K562 (cell line): ENCODE results near the gene EFNA2. TPM values are rescaled to one million over a fixed set of nuclear protein-coding genes. Genes with fewer than 3 reads are reported as not detected.

Source experiments
- CBFB ChIP-seq: sonication (generic); formaldehyde crosslinking; IDR thresholded peaks from 2 replicates; pipeline ENCODE4 v1.4.0; 2020; ENCODE audit warnings: mild to moderate bottlenecking, missing genetic modification reagents
- CXXC5 ChIP-seq: fragments of 250-450 bp; sonication (Bioruptor Pico); IDR thresholded peaks from 2 replicates; pipeline ENCODE4 v1.8.0; 2022; ENCODE audit warnings: inconsistent platforms, mild to moderate bottlenecking, moderate library complexity
- EHMT2 ChIP-seq: fragments of 450-650 bp; IDR thresholded peaks from 2 replicates; pipeline ENCODE4 v1.6.1; 2018; ENCODE audit warnings: antibody characterized with exemption
- ETV6 ChIP-seq, 3 experiments: fragments of 150-350 bp in 1 of 3; sonication (generic) in 1 of 3; formaldehyde crosslinking in 1 of 3; IDR thresholded peaks; 2 replicates each; pipeline versions ENCODE4 v1.6.1 to v1.8.0; 2014 to 2022; ENCODE audit warnings: borderline replicate concordance in 2 of 3, low read depth in 2 of 3, antibody characterized with exemption in 1 of 3, low read length in 1 of 3, mild to moderate bottlenecking in 1 of 3, missing genetic modification reagents in 1 of 3
- HDAC2 ChIP-seq: fragments of 450-650 bp; IDR thresholded peaks from 2 replicates; pipeline ENCODE4 v1.6.1; 2016; ENCODE audit warnings: mild to moderate bottlenecking
- MTA3 ChIP-seq: fragments of 450-650 bp; formaldehyde crosslinking; IDR thresholded peaks from 2 replicates; pipeline ENCODE4 v1.6.1; 2017; ENCODE audit warnings: mild to moderate bottlenecking, borderline replicate concordance
- MXI1 ChIP-seq: IDR thresholded peaks from 2 replicates; pipeline ENCODE4 v1.6.1; 2011; ENCODE audit warnings: low read depth, mild to moderate bottlenecking, improper control_type of control experiment, low read length
- RBM39 ChIP-seq: fragments of 200-400 bp; formaldehyde crosslinking; optimal IDR thresholded peaks from 2 replicates; pipeline ENCODE3; 2018; ENCODE audit warnings: low read depth, low read length
- REST ChIP-seq, 2 experiments: fragments of 450-650 bp; formaldehyde crosslinking in 1 of 2; IDR thresholded peaks; 2 replicates each; pipeline versions ENCODE4 v1.4.0 to v1.6.1; 2014 to 2020; ENCODE audit warnings: mild to moderate bottlenecking in 2 of 2, borderline replicate concordance in 1 of 2, low read depth in 1 of 2
- SLC30A9 ChIP-seq: fragments of 250-450 bp; sonication (Bioruptor Pico); IDR thresholded peaks from 2 replicates; pipeline ENCODE4 v1.8.0; 2022; ENCODE audit warnings: mild to moderate bottlenecking, moderate library complexity
- SOX6 ChIP-seq: fragments of 450-650 bp; IDR thresholded peaks from 2 replicates; pipeline ENCODE4 v1.6.1; 2014; ENCODE audit warnings: mild to moderate bottlenecking
- SP2 ChIP-seq: IDR thresholded peaks from 2 replicates; pipeline ENCODE4 v1.6.1; 2011; ENCODE audit warnings: mild to moderate bottlenecking, low read depth, low read length, moderate library complexity; ENCODE audit not compliant: poor library complexity, severe bottlenecking; ENCODE audit errors: extremely low read depth
- STAT5B ChIP-seq: fragments of 250-450 bp; sonication (Bioruptor Pico); IDR thresholded peaks from 2 replicates; pipeline ENCODE4 v1.8.0; 2021; ENCODE audit warnings: mild to moderate bottlenecking, inconsistent platforms
- ZNF785 ChIP-seq: fragments of 250-450 bp; sonication (Bioruptor Pico); IDR thresholded peaks from 2 replicates; pipeline ENCODE4 v1.4.0; 2020; ENCODE audit warnings: mild to moderate bottlenecking
- polyA plus RNA-seq, 8 experiments: library from polyadenylated mRNA; depleted of rRNA in 4 of 8; stranded (reverse) in 5 of 8; unstranded in 3 of 8; fragments of >200 nt; fragmentation: Nextera tagmentation in 2 of 8; fragmentation: Illumina TruSeq in 1 of 8; extraction: Ambion mirVana in 2 of 8; extraction: Trizol in 1 of 8; gene quantifications; 2 replicates each; pipeline versions ENCODE4 v1.2.1 to v1.2.3, GENCODE V29; 2011 to 2014; ENCODE audit warnings: inconsistent platforms in 1 of 8, missing spikeins in 1 of 8
- total RNA-seq, 7 experiments: library from RNA; depleted of rRNA in 6 of 7; stranded (reverse); fragments of >200 nt in 6 of 7; fragmentation: Illumina TruSeq in 2 of 7; extraction: Trizol in 2 of 7; gene quantifications; 2 replicates each; pipeline versions ENCODE4 v1.2.1 to v1.2.3, GENCODE V29; 2011 to 2021; ENCODE audit warnings: low replicate concordance in 1 of 7
- TF ChIP-seq, protein P1 (sequence below): fragments of 250-450 bp; sonication (Bioruptor Pico); IDR thresholded peaks from 2 replicates; pipeline ENCODE4 v1.9.0; 2021; ENCODE audit warnings: mild to moderate bottlenecking, inconsistent platforms
- TF ChIP-seq, protein P2 (sequence below): fragments of 250-450 bp; sonication (Bioruptor Pico); IDR thresholded peaks from 2 replicates; pipeline ENCODE4 v1.8.0; 2021; ENCODE audit warnings: mild to moderate bottlenecking, moderate library complexity

EFNA2 gene
- total and polyA plus RNA-seq, 9 of the 15 experiments (the other 6 are each of a cell fraction or from before 2014, with no cell fraction given) = 0.11 to 0.44 (median 0.15) TPM; not detected in 6

DNA sequence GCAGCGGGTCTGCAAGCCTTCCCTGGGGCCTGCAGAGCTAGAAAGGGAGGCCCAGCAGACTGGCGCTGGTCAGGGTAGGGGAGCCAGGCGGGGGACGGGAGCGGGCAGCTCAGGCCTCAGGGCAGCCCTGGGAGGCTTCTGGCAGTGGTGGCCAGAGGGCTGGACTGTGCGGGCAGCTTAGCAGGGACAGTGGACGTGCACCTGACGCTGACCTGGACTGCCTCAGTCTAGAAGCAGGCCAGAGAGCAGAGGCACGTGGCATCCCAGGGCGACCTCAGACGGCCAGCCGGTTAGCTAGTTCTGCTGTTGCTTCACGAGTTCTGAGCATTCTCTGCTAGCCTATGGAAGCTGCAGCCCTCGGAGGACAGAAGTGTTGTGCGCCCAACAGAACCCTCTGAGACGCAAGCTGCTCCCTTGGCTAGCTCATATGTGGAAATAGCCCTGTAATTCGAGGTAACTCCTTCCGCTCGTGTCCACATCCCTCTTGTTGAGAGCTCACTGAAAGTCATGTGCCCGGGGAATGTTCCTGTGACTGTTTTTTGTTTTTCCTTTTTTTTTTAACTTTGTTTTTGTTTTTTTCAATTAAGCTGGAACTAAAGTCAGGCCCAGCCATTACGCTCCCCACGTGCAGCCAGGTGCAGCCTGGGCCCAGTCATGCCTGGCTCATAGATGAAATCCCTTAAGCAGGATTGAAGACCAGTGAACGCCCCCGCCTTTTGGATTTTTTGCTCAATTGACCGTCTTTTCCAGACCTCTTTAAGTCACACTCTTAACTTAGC, 12.2 kb upstream of the EFNA2 start (continued):
- TF ChIP-seq CXXC5 (no peak), MXI1 (no peak), SLC30A9 (CRISPR knock-in tag) (no peak), EHMT2 (no peak), SOX6 (no peak), STAT5B (CRISPR knock-in tag) (no peak), CBFB (CRISPR knock-in tag) (no peak), SP2 (no peak), MTA3 (peak; percentile 23; the same call in 1 of the 2 replicates), ZNF785 (CRISPR knock-in tag) (no peak), ETV6 (IDR thresholded peaks at IDR 0.05; ENCODE audit: borderline replicate concordance in 1 of 2, low read depth in 2 of 2, low read length in 1 of 2) (no peak), ETV6 (CRISPR knock-in tag; IDR thresholded peaks at IDR 0.05; ENCODE audit: borderline replicate concordance) (no peak), HDAC2 (no peak), REST (IDR thresholded peaks at IDR 0.05; ENCODE audit: borderline replicate concordance) (no peak), REST (CRISPR knock-in tag; IDR thresholded peaks at IDR 0.05; ENCODE audit: low read depth) (no peak), RBM39 (no peak)
- TF ChIP-seq, protein P1, sequence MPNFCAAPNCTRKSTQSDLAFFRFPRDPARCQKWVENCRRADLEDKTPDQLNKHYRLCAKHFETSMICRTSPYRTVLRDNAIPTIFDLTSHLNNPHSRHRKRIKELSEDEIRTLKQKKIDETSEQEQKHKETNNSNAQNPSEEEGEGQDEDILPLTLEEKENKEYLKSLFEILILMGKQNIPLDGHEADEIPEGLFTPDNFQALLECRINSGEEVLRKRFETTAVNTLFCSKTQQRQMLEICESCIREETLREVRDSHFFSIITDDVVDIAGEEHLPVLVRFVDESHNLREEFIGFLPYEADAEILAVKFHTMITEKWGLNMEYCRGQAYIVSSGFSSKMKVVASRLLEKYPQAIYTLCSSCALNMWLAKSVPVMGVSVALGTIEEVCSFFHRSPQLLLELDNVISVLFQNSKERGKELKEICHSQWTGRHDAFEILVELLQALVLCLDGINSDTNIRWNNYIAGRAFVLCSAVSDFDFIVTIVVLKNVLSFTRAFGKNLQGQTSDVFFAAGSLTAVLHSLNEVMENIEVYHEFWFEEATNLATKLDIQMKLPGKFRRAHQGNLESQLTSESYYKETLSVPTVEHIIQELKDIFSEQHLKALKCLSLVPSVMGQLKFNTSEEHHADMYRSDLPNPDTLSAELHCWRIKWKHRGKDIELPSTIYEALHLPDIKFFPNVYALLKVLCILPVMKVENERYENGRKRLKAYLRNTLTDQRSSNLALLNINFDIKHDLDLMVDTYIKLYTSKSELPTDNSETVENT (CRISPR knock-in tag) = no peak
- TF ChIP-seq, protein P2, sequence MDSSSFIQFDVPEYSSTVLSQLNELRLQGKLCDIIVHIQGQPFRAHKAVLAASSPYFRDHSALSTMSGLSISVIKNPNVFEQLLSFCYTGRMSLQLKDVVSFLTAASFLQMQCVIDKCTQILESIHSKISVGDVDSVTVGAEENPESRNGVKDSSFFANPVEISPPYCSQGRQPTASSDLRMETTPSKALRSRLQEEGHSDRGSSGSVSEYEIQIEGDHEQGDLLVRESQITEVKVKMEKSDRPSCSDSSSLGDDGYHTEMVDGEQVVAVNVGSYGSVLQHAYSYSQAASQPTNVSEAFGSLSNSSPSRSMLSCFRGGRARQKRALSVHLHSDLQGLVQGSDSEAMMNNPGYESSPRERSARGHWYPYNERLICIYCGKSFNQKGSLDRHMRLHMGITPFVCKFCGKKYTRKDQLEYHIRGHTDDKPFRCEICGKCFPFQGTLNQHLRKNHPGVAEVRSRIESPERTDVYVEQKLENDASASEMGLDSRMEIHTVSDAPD (CRISPR knock-in tag) = no peak
